HG03432 (cell line): Measurements from ENCODE around the gene PEAK3.

Experiments used
- ATAC-seq: cut with Tn5 transposase; IDR thresholded peaks from one replicate; pipeline ENCODE4 v1.9.1; 2021; ENCODE audit warnings: mild to moderate bottlenecking, moderate library complexity; ENCODE audit not compliant: unreplicated experiment

The PEAK3 gene

GRCh38 chr19:2226051-2226839 is 55.7 kb downstream of the PEAK3 start:
- no peak for ATAC-seq

GRCh38 chr19:2225415-2226050 is 56.4 kb downstream of the PEAK3 start:
- ATAC-seq: no peak

- ATAC-seq: no peak
Observed at GRCh38 chr19:2224754-2225349, 57.1 kb downstream of the PEAK3 start.
